HCT116 (cell line): ENCODE measurements around the gene GRIK1. TPM values are rescaled to one million over a fixed set of nuclear protein-coding genes. Genes with fewer than 3 reads are reported as not detected.

Source experiments
- ATAC-seq: fragments of 200-7000 bp; cut with Tn5 transposase; 2 replicates; pipeline ENCODE4 v1.9.1; 2020; ENCODE audit warnings: mild to moderate bottlenecking, moderate library complexity
- BruUV-seq: library from RNA; stranded (reverse); fragments of 400-500 nt; replicated peaks from 2 replicates; lab custom pipeline; 2021; lab: Mats Ljungman, UMichigan
- CTCF ChIA-PET: fragments of 300-600 bp; sonication (Branson Sonifier 250); formaldehyde crosslinking; loops from one replicate; lab custom pipeline; 2021; ENCODE audit warnings: antibody characterized with exemption; lab: Charles Lee
- POLR2A ChIA-PET: fragments of 300-600, 350-600 bp; sonication (Branson Sonifier 250); formaldehyde crosslinking; loops from one replicate; lab custom pipeline; 2021; ENCODE audit warnings: antibody characterized with exemption; lab: Charles Lee
- RAD21 ChIA-PET, 2 experiments: fragments of 300-600 bp; sonication (Branson Sonifier 250); formaldehyde crosslinking; loops; one replicate each; lab custom pipeline; 2023; ENCODE audit warnings: low total read pairs in 2 of 2; ENCODE audit not compliant: uncharacterized antibody in 2 of 2, unreplicated experiment in 2 of 2, low non-redundant PET in 1 of 2; lab: Charles Lee
- DNase-seq: peaks from one replicate; pipeline ENCODE4 v3.0.0-alpha.2; 2010; ENCODE audit warnings: low read depth, low spot score
- H2AFZ ChIP-seq: fragments of 200-600 bp; shearing (Covaris generic), sonication (generic); 2 replicates; pipeline ENCODE4 v1.6.1; 2017; ENCODE audit warnings: low read depth, mixed run types, mixed read lengths, antibody characterized with exemption, low read length; ENCODE audit not compliant: poor library complexity, severe bottlenecking
- H3K27ac ChIP-seq: 2 replicates; pipeline ENCODE4 v1.5.1; 2012; ENCODE audit warnings: low read depth, low read length
- H3K27me3 ChIP-seq: fragments of 200-600 bp; sonication (generic); 2 replicates; pipeline ENCODE4 v1.6.1; 2016; ENCODE audit warnings: mixed run types, low read length, mixed read lengths; ENCODE audit not compliant: insufficient read depth
- H3K36me3 ChIP-seq, 2 experiments: fragments of 200-500 bp in 1 of 2; fragments of 200-600 bp in 1 of 2; sonication (Bioruptor generic) in 1 of 2; sonication (generic) in 1 of 2; 2 replicates each; pipeline versions ENCODE4 v1.5.1 to v1.6.1; 2014 to 2016; ENCODE audit warnings: low read length in 2 of 2, inconsistent platforms in 1 of 2, mixed read lengths in 1 of 2, mixed run types in 1 of 2; ENCODE audit not compliant: insufficient read depth in 2 of 2, control insufficient read depth in 1 of 2
- H3K4me1 ChIP-seq, 2 experiments: fragments of 200-600 bp in 1 of 2; sonication (generic) in 1 of 2; 2 replicates each; pipeline versions ENCODE4 v1.5.1 to v1.6.1; 2012 to 2017; ENCODE audit warnings: low read length in 2 of 2, inconsistent platforms in 1 of 2, mild to moderate bottlenecking in 1 of 2, mixed read lengths in 1 of 2, mixed run types in 1 of 2, moderate library complexity in 1 of 2; ENCODE audit not compliant: insufficient read depth in 2 of 2, control insufficient read depth in 1 of 2
- H3K4me2 ChIP-seq: fragments of 200-600 bp; sonication (generic); 2 replicates; pipeline ENCODE4 v1.6.1; 2017; ENCODE audit warnings: mixed run types, low read length, mixed read lengths
- H3K4me3 ChIP-seq, 2 experiments: fragments of 200-600 bp in 1 of 2; sonication (generic) in 1 of 2; replicated peaks in 1 of 2; 2 replicates each; pipeline ENCODE4 v1.5.1; 2011 to 2016; ENCODE audit warnings: low read length in 2 of 2, control low read depth in 1 of 2, low read depth in 1 of 2, mild to moderate bottlenecking in 1 of 2, mixed read lengths in 1 of 2, mixed run types in 1 of 2
- H3K79me2 ChIP-seq: fragments of 200-600 bp; sonication (generic); 2 replicates; pipeline ENCODE4 v1.6.1; 2017; ENCODE audit warnings: mild to moderate bottlenecking, mixed run types, low read length, moderate library complexity, mixed read lengths; ENCODE audit not compliant: insufficient read depth
- H3K9ac ChIP-seq: fragments of 200-600 bp; sonication (generic); 2 replicates; pipeline ENCODE4 v1.6.1; 2016; ENCODE audit warnings: low read length, mixed read lengths
- H3K9me2 ChIP-seq: fragments of 200-600 bp; sonication (generic), shearing (Covaris generic); 2 replicates; pipeline ENCODE4 v1.6.1; 2017; ENCODE audit warnings: mixed run types, mild to moderate bottlenecking, moderate library complexity; ENCODE audit not compliant: insufficient read depth
- H3K9me3 ChIP-seq, 2 experiments: fragments of 200-500 bp in 1 of 2; fragments of 200-600 bp in 1 of 2; sonication (Bioruptor generic) in 1 of 2; sonication (generic) in 1 of 2; 2 replicates each; pipeline ENCODE4 v1.6.1; 2014 to 2017; ENCODE audit warnings: low read length in 2 of 2, mixed read lengths in 2 of 2, inconsistent platforms in 1 of 2, low read depth in 1 of 2, mild to moderate bottlenecking in 1 of 2, mixed run types in 1 of 2, moderate library complexity in 1 of 2; ENCODE audit not compliant: control insufficient read depth in 1 of 2, insufficient read depth in 1 of 2
- H4K20me1 ChIP-seq: fragments of 200-600 bp; sonication (generic), shearing (Covaris generic); 2 replicates; pipeline ENCODE4 v1.6.1; 2017; ENCODE audit warnings: mixed run types, mild to moderate bottlenecking, moderate library complexity; ENCODE audit not compliant: insufficient read depth
- ATF3 ChIP-seq: IDR thresholded peaks from 2 replicates; pipeline ENCODE4 v1.6.1; 2012
- CBX3 ChIP-seq: IDR thresholded peaks from 2 replicates; pipeline ENCODE4 v1.6.1; 2012; ENCODE audit warnings: low read depth
- CEBPB ChIP-seq: IDR thresholded peaks from 2 replicates; pipeline ENCODE4 v1.6.1; 2012; ENCODE audit warnings: low read depth
- CTCF ChIP-seq, 3 experiments: fragments of 200-600 bp in 1 of 3; sonication (generic) in 1 of 3; IDR thresholded peaks in 2 of 3; conservative IDR thresholded peaks in 1 of 3; 2 replicates each; pipeline ENCODE4 v1.5.1; 2012 to 2017; ENCODE audit warnings: low read depth in 2 of 3, low read length in 2 of 3, antibody characterized with exemption in 1 of 3, borderline replicate concordance in 1 of 3, control low read depth in 1 of 3, mild to moderate bottlenecking in 1 of 3, mixed read lengths in 1 of 3, mixed run types in 1 of 3, moderate library complexity in 1 of 3; ENCODE audit not compliant: insufficient read depth in 1 of 3
- EGR1 ChIP-seq: IDR thresholded peaks from 2 replicates; pipeline ENCODE4 v1.6.1; 2012; ENCODE audit warnings: low read depth
- ELF1 ChIP-seq: IDR thresholded peaks from 2 replicates; pipeline ENCODE4 v1.6.1; 2012; ENCODE audit warnings: low read depth, borderline replicate concordance
- EZH2 ChIP-seq: fragments of 200-600 bp; sonication (generic); IDR thresholded peaks from 2 replicates; pipeline ENCODE4 v1.6.1; 2017; ENCODE audit warnings: antibody characterized with exemption, mixed run types
- EZH2phosphoT487 ChIP-seq: fragments of 200-600 bp; IDR thresholded peaks from 2 replicates; pipeline ENCODE4 v1.6.1; 2018; ENCODE audit warnings: antibody characterized with exemption, borderline replicate concordance
- MAX ChIP-seq: IDR thresholded peaks from 2 replicates; pipeline ENCODE4 v1.6.1; 2012
- POLR2A ChIP-seq: IDR thresholded peaks from 2 replicates; pipeline ENCODE4 v1.7.0; 2011; ENCODE audit warnings: borderline replicate concordance; ENCODE audit not compliant: insufficient read depth, insufficient read length; ENCODE audit errors: extremely low read depth
- POLR2AphosphoS5 ChIP-seq: IDR thresholded peaks from 2 replicates; pipeline ENCODE4 v1.6.1; 2011; ENCODE audit warnings: mild to moderate bottlenecking, low read depth, low read length, moderate library complexity
- RAD21 ChIP-seq: IDR thresholded peaks from 2 replicates; pipeline ENCODE4 v1.6.1; 2012; ENCODE audit warnings: low read depth, mild to moderate bottlenecking
- SIN3A ChIP-seq: IDR thresholded peaks from 2 replicates; pipeline ENCODE4 v1.6.1; 2012; ENCODE audit warnings: low read depth
- SRF ChIP-seq: IDR thresholded peaks from 2 replicates; pipeline ENCODE4 v1.6.1; 2012; ENCODE audit warnings: low read depth
- TCF7L2 ChIP-seq: IDR thresholded peaks from 2 replicates; pipeline ENCODE4 v1.7.0; 2011; ENCODE audit warnings: borderline replicate concordance, inconsistent platforms; ENCODE audit not compliant: insufficient read depth, insufficient read length; ENCODE audit errors: extremely low read depth
- ZFX ChIP-seq: fragments of 450-650 bp; IDR thresholded peaks from 2 replicates; pipeline ENCODE4 v1.6.1; 2017
- ZNF274 ChIP-seq: fragments of 200-500 bp; sonication (Bioruptor generic); IDR thresholded peaks from 2 replicates; pipeline ENCODE4 v1.6.1; 2014; ENCODE audit warnings: mild to moderate bottlenecking, low read depth, low read length, inconsistent platforms
- intact Hi-C: fragments of 100-400 bp; cut with micrococcal nuclease; formaldehyde crosslinking; loops from 2 replicates; pipeline ENCODE4 v1.10.0; 2022
- total RNA-seq: library from RNA; stranded (reverse); gene quantifications from one replicate; pipeline ENCODE4 v1.2.1, GENCODE V29; 2021; ENCODE audit not compliant: unreplicated experiment

Gene GRIK1
- total RNA-seq, 1 experiment from 2014 or later: not detected

- TF ChIP-seq POLR2AphosphoS5 (no peak), ZNF274 (no peak), MAX (no peak), SIN3A (no peak), EZH2 (no peak), CTCF (IDR thresholded peaks at IDR 0.05 in 2 of 3, conservative IDR thresholded peaks at IDR 0.05 in 1 of 3; ENCODE audit: borderline replicate concordance in 1 of 3, insufficient read depth in 1 of 3, low read depth in 2 of 3, low read length in 2 of 3) (peak; percentile 76 to 95 (median 86); a peak in 5 of 6 replicates), ATF3 (no peak), RAD21 (peak; percentile 55), CBX3 (no peak), CEBPB (no peak), ELF1 (no peak), SRF (no peak), TCF7L2 (no peak), ZFX (no peak), POLR2A (no peak), EZH2phosphoT487 (no peak), EGR1 (no peak)
- H3K4me2 ChIP-seq: no peak overlapping the region
- H3K4me1 ChIP-seq: no peaks in the 10 kb centered on the region
- no peaks in the 10 kb centered on the region for H3K9me2 ChIP-seq
- H3K9ac ChIP-seq: no peak overlapping the region
- H3K4me3 ChIP-seq: no peak overlapping the region
- ChIA-PET CTCF (interaction anchor here (0.8 to 1.7 kb wide), 4 partner anchors 10 to 95 kb away, joined by 3 to 6 read pairs (median 3); no protein-coding TSS in a partner anchor), POLR2A (no interaction called here), RAD21 (no interaction called here)
- peak; percentile 99 for ATAC-seq
- no TSS peak for BruUV-seq
- H3K36me3 ChIP-seq: no peaks in the 10 kb centered on the region
- H4K20me1 ChIP-seq: no peaks in the 10 kb centered on the region
- peak; percentile 32 for DNase-seq
- no peaks in the 10 kb centered on the region for H3K9me3 ChIP-seq
- intact Hi-C loops: loop anchor here (2.0 kb wide), 1 partner anchor 411 kb away; no protein-coding TSS in a partner anchor
- H2AFZ ChIP-seq: no peak overlapping the region
- H3K27ac ChIP-seq: no peak overlapping the region
- no peaks in the 10 kb centered on the region for H3K27me3 ChIP-seq
- no peaks in the 10 kb centered on the region for H3K79me2 ChIP-seq
These were observed 440.0 kb downstream of the GRIK1 start for GRCh38 chr21:29499734-29500343.
